T-helper 2 cell treated with Interferon-gamma antibody and Interleukin-4, amounts not matched to agents 5 μg/mL and 100 μg/mL, for 36 hours (primary cell): ENCODE results near the gene CD82.
A peak's percentile ranks its signal among the peaks of the same experiment; 100 is the strongest.

ENCODE experiments used
- DNase-seq: peaks from one replicate; pipeline ENCODE4 v3.0.0; 2021; ENCODE audit warnings: low spot score
- H3K27ac Mint-ChIP-seq: one replicate; pipeline ENCODE4 v1.8.0; 2021; ENCODE audit warnings: mild to moderate bottlenecking, mixed read lengths
- H3K27me3 Mint-ChIP-seq: one replicate; pipeline ENCODE4 v1.8.0; 2021; ENCODE audit warnings: low read depth, mixed read lengths
- H3K36me3 Mint-ChIP-seq: one replicate; pipeline ENCODE4 v1.8.0; 2021; ENCODE audit warnings: low read depth, mixed read lengths
- H3K4me1 Mint-ChIP-seq: one replicate; pipeline ENCODE4 v1.8.0; 2021; ENCODE audit warnings: low read depth, mixed read lengths
- H3K4me3 Mint-ChIP-seq: one replicate; pipeline ENCODE4 v1.8.0; 2022; ENCODE audit warnings: mild to moderate bottlenecking, moderate library complexity, mixed read lengths
- H3K9me3 Mint-ChIP-seq: one replicate; pipeline ENCODE4 v1.8.0; 2021; ENCODE audit warnings: mixed read lengths

The CD82 gene

DNA sequence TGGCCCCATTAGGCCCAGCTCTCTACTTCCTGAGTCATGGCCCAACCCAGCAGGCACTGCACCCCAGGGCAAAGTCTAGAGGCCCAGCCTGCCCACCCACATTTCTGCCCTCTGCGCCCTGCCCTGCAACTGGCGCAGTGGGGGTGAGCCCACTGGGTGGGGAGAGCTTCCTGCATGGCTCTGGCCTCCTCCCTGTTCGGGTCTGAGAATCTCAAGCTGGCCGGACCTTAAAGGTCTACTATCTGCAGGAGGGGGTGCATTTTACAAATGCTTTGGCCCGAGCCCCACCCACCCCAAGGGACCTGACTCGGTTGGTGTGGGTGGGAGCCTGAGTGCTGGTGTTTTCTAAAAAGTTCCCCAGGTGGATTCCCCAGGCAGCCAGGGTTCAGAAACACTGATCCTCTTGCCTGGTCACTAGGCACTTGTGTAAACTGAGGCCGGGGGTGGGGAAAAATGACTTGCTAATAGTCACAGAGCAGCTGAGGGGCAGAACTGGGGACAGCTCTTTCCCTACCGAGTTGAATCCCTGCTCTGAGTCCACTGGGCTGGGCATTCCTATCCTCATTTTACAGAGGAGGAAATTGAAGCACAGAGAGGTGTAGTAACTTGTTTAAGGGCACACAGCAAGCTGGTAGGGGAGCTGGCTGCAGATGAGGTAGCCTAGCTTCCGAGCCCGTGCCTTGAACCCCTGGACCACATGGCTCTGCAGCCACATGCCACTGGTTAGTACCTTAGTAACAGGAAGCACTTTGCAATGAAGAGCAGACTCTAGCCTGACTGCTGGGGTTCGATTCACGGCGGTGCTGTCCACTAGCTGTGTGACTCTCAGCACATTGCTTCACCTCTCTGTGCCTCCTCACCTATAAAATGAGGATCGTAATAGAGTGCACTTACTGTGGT, 36.3 kb downstream of the CD82 start:
- Mint-ChIP-seq H3K36me3 (peaks cover 52% of the 10 kb centered on the region), H3K4me1 (peaks cover 18% of the 10 kb centered on the region), H3K27me3 (no peaks in the 10 kb centered on the region), H3K9me3 (no peaks in the 10 kb centered on the region), H3K4me3 (no peak overlapping the region), H3K27ac (peak overlapping the region; percentile 15)
- DNase-seq = peak; percentile 49

DNA sequence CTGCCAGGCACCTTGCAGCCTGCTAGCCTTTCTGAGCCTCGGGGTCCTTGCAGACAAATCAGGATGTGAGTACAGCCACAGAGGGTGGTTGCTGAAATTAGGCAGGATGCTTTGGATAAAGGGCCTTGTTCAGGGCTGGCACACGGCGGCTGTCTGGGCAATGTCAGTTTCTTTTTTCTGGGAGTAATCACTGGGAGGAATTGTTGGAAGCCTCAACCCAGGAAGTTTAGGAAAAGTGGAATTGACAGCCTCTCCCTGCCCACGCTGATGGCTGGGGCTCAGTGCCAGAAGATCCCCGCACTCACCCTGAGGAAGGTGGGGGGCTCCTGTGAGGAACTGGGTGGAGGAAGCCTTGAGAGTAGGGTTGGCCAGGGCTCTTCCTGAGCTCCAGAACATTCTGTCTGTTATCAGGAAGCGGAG, 37.4 kb downstream of the CD82 start:
- no peaks in the 10 kb centered on the region for H3K9me3 Mint-ChIP-seq
- peaks cover 15% of the 10 kb centered on the region for H3K4me1 Mint-ChIP-seq
- peaks cover 58% of the 10 kb centered on the region for H3K36me3 Mint-ChIP-seq
- DNase-seq = no peak
- no peaks in the 10 kb centered on the region for H3K27me3 Mint-ChIP-seq
- H3K27ac Mint-ChIP-seq = no peak overlapping the region
- no peak overlapping the region for H3K4me3 Mint-ChIP-seq

DNA sequence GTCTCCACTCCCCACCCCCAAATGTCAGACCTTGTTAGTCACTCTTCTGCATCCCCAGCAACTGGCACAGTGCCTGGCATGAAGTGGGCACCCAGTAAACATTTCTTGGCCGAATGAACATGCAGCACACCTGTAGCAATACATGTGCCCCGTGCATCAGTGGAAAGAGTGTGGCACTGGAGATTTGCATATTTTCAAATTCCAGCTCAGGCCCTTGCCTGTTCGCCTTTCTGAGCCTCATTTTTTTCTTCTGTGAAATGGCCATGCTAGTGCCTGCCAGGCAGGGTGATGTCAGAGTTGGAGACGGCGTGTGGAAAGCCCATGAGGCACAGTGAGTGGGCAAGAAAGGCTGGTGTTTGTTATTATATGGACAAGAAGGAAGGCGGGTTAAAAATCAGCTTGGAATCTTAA, 38.7 kb downstream of the CD82 start:
- H3K9me3 Mint-ChIP-seq = no peaks in the 10 kb centered on the region
- peaks cover 60% of the 10 kb centered on the region for H3K36me3 Mint-ChIP-seq
- no peaks in the 10 kb centered on the region for H3K27me3 Mint-ChIP-seq
- no peak for DNase-seq
- peaks cover 24% of the 10 kb centered on the region for H3K4me1 Mint-ChIP-seq
- H3K27ac Mint-ChIP-seq = peak overlapping the region; percentile 42
- no peak overlapping the region for H3K4me3 Mint-ChIP-seq

DNA sequence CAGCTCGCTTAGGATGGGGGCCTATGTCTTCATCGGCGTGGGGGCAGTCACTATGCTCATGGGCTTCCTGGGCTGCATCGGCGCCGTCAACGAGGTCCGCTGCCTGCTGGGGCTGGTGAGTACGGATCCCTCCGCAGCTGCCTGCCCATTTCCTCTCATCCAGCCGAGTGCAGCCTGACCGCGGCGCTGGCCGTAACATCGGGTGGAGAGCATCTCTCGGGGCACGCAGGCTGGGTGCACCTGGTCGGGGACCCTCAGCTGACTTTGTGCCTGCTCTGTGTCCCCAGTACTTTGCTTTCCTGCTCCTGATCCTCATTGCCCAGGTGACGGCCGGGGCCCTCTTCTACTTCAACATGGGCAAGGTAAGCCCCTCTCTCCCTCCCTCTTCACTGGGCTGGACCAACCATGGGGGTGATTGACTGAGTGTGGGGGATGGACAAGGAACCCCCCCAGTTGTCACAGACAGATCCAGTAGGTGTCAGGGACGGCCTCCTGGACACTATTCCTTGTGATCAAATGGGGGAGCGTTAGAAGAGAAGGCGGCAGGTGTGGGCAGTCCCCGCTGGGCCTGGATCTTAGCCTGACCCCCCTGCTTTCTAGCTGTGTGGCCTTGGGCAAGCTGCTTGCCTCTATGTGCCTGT, 39.7 kb downstream of the CD82 start:
- no peaks in the 10 kb centered on the region for H3K27me3 Mint-ChIP-seq
- no peak for DNase-seq
- no peaks in the 10 kb centered on the region for H3K9me3 Mint-ChIP-seq
- peaks cover 62% of the 10 kb centered on the region for H3K36me3 Mint-ChIP-seq
- no peak overlapping the region for H3K4me3 Mint-ChIP-seq
- H3K4me1 Mint-ChIP-seq = peaks cover 34% of the 10 kb centered on the region
- H3K27ac Mint-ChIP-seq = no peak overlapping the region

DNA sequence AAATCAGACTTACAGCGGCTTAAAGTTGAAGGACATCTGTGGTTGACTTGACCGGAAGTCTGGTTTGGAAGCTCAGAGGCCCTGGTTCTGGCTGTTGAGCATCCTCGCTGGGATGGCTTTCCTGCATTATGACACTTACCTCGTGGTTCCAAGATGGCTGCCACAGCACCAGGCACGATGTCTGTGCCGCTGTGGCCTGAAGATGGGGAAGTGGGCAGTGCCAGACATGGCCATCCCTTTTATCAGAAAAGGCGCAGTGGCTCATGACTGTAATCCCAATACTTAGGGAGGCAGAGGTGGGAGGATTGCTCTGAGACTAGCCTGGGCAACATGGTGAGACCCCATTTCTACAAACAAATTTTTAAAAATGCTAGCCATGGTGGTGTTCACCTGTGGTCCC, 40.5 kb downstream of the CD82 start:
- no peak for DNase-seq
- peaks cover 34% of the 10 kb centered on the region for H3K4me1 Mint-ChIP-seq
- no peaks in the 10 kb centered on the region for H3K9me3 Mint-ChIP-seq
- peaks cover 63% of the 10 kb centered on the region for H3K36me3 Mint-ChIP-seq
- no peak overlapping the region for H3K27ac Mint-ChIP-seq
- no peak overlapping the region for H3K4me3 Mint-ChIP-seq
- no peaks in the 10 kb centered on the region for H3K27me3 Mint-ChIP-seq

DNA sequence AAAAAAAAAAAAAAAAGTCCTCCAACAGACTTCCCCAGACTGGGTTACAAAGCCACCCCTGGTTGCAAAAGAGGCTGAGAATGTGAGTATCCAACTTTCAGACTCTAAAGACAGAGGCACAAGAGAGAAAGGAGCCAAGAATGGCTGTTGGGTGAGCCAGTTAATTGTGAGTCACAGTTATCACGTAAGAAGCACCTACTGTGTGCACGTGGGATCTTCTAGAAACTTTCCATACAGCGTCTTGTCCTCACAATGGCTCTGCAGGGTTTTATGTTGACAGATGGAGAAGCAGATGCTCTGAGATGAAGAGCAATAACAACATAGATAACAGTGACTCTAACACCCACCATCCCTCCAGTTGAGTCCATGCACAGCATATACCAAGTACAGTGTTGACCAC, 41.0 kb downstream of the CD82 start:
- H3K36me3 Mint-ChIP-seq = peaks cover 63% of the 10 kb centered on the region
- peaks cover 36% of the 10 kb centered on the region for H3K4me1 Mint-ChIP-seq
- H3K27ac Mint-ChIP-seq = no peak overlapping the region
- DNase-seq = no peak
- H3K27me3 Mint-ChIP-seq = no peaks in the 10 kb centered on the region
- H3K9me3 Mint-ChIP-seq = no peaks in the 10 kb centered on the region
- no peak overlapping the region for H3K4me3 Mint-ChIP-seq

DNA sequence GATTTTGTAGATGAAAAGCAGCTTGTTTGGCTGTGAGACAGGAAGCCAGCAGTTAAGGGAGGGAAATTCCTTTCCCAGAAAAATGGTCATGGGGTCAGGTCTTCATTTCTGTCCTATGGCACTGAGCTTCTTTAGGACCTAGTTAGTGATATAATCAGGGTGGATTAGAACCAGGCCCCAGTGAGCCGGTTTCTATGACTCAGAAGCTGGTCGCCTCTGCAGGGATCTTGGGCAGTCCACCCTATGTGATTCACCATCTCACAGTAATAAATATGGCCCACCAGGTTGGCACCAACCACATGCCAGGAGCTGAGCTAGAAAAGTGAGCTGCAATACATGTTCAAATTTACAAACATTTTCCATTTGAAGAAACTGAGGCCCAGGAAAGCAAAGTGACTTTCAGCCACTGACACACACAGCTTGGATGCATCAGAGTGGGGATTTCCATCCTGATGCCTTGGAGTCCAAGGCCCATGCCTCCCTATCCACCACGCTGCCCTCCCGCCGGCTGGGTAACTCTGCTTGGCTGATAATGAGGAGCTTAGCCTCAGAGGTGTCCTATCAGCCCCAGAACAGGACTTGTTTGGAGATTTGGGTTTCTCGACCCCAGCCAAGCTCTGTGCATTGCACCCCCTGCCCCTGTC, 42.0 kb downstream of the CD82 start:
- Mint-ChIP-seq H3K27ac (no peak overlapping the region), H3K4me3 (no peak overlapping the region), H3K9me3 (no peaks in the 10 kb centered on the region), H3K4me1 (peaks cover 45% of the 10 kb centered on the region), H3K27me3 (no peaks in the 10 kb centered on the region), H3K36me3 (peaks cover 64% of the 10 kb centered on the region)
- DNase-seq = peak; percentile 23

DNA sequence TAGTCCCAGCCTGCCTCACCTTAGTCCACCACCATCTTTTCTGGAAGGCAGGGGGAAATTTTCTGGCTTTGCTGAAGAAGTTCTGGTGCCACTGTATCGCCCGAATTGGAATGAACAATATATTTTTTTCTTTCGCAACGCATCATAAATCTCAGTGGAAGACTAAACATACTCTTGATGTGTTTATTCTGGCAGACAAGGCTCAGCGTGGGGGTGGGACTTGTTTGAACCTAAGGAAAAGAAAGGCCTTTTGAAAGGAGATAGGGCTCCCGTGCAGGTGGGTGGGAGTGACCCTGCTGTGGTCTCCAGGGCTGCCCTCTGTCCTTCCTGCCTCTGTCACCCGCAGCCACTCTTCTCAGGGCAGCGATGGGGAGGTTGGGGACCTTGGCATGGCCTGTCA, 42.5 kb downstream of the CD82 start:
- no peak for DNase-seq
- Mint-ChIP-seq H3K36me3 (peaks cover 64% of the 10 kb centered on the region), H3K27me3 (no peaks in the 10 kb centered on the region), H3K4me3 (no peak overlapping the region), H3K4me1 (peaks cover 45% of the 10 kb centered on the region), H3K9me3 (no peaks in the 10 kb centered on the region), H3K27ac (peak overlapping the region; percentile 73)

DNA sequence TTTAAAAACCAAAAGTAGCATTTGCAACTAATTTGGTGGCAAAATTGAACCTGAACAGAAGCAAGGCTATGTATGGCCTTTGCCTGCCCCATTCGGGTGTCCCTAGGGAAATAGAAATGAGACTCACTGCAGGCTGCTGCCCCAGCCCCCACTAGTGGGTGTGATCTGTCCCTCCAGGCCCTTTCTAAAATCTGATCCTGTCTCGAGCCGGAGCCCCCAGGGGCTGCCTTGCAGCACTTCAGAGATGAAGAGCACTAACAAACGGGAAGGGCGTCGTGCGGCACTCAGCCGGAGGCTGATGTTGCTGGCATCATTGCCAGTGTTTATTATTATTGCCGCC, 43.2 kb downstream of the CD82 start:
- Mint-ChIP-seq H3K4me3 (peak overlapping the region; percentile 45), H3K4me1 (peaks cover 47% of the 10 kb centered on the region), H3K36me3 (peaks cover 63% of the 10 kb centered on the region), H3K27ac (peak overlapping the region; percentile 73), H3K9me3 (no peaks in the 10 kb centered on the region), H3K27me3 (no peaks in the 10 kb centered on the region)
- no peak for DNase-seq

DNA sequence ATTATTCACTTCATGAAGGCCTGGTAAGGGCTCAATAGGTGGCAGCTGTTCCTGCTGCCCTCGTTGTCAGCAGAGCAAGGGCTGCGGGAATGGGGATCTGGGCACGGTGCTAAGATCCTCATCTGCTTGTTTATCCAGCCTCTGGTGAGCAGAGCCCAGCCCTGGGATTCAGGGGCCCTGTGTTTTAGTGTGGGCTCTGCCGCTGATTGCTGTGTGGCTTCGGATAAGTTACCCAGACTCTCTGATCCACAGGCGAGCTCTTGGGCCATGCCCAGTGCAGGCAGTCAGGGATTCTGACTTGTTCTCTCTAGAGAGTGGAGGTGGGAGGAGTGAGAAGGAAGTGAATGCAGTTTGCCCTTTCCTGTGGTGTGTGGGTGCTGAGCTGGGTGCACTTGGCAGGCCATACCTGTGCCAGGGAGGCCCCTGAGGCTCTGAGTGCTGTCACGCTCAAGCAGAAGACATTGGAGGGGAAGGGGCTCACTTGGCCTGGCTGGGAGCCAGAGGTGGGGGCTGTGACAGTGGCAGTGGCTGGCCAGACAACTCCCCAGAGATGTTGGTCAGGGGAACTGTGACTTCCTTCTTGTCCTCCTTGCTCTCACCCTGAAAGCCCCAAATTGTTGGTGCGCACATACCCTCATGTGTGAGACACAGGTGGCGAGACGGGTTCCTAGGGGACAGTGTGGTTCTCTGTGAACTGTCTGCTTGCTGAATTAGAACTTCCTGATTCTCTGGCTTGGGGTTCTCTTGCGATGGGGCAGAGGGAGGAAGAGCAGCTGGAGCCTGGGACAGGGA, 43.7 kb downstream of the CD82 start:
- H3K36me3 Mint-ChIP-seq = peaks cover 61% of the 10 kb centered on the region
- peaks cover 49% of the 10 kb centered on the region for H3K4me1 Mint-ChIP-seq
- peak; percentile 24 for DNase-seq

DNA sequence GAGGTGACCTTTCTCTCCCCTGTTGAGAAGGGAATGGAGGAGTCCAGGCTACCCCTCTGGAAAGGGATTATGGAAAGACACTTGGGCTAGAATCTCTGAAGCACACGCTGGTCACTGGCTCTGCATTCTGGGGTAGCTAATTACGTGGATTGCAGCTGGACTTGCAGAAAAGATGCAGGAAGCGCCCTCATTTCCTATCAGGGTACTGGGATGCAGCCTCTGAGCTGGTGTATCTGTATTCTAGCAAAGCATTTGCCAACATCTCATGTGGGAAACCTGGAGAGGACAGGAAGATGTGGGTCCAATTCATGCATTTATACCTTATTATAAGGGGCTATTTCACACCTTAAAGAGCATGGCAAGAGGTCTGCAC, 44.3 kb downstream of the CD82 start:
- H3K36me3 Mint-ChIP-seq = peaks cover 60% of the 10 kb centered on the region
- H3K27me3 Mint-ChIP-seq = no peaks in the 10 kb centered on the region
- peaks cover 51% of the 10 kb centered on the region for H3K4me1 Mint-ChIP-seq
- DNase-seq = no peak
- H3K9me3 Mint-ChIP-seq = no peaks in the 10 kb centered on the region
- H3K27ac Mint-ChIP-seq = peak overlapping the region; percentile 87
- peak overlapping the region; percentile 41 for H3K4me3 Mint-ChIP-seq

More for the DNA sequence above, 43.7 kb downstream of the CD82 start:
- Mint-ChIP-seq H3K9me3 (no peaks in the 10 kb centered on the region), H3K4me3 (peak overlapping the region; percentile 41), H3K27ac (peak overlapping the region; percentile 87), H3K27me3 (no peaks in the 10 kb centered on the region)

DNA sequence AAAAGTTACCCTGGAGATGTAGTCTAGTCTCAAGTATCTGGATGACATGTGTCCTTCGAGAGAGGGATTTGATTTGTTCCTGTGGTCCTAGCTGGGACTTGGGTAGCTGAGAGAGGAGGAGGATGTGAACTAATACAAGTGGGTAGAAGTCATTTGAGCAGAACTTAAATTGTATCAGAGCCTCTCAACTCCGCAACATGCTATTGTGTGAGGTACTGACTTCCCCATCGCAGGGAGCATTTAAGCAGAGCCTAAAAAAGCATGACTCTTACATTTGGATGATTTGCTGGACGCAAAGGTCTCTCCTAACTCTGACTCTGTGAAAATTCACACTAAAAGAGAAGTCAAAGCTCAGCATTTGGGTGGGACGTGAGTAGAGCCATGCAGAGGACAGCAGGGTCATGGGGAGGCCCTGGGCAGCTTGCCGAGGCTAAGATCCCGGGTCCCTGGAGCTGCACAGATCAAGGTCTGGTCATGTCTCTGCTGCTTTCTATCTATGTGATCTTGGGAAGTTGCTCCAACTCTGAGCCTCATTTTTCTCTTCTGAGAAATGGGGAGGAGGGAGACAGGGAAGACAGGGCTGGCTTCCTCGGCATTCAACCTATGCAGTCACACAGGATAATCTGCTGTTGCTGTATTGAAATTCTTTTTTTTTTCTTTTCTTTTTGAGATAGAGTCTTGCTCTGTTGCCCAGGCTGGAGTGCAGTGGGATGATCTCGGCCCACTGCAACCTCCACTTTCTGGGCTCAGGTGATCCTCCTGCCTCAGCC, 44.9 kb downstream of the CD82 start:
- peak overlapping the region; percentile 87 for H3K27ac Mint-ChIP-seq
- no peak for DNase-seq
- peaks cover 55% of the 10 kb centered on the region for H3K4me1 Mint-ChIP-seq
- peaks cover 64% of the 10 kb centered on the region for H3K36me3 Mint-ChIP-seq
- no peaks in the 10 kb centered on the region for H3K9me3 Mint-ChIP-seq
- no peak overlapping the region for H3K4me3 Mint-ChIP-seq
- no peaks in the 10 kb centered on the region for H3K27me3 Mint-ChIP-seq

DNA sequence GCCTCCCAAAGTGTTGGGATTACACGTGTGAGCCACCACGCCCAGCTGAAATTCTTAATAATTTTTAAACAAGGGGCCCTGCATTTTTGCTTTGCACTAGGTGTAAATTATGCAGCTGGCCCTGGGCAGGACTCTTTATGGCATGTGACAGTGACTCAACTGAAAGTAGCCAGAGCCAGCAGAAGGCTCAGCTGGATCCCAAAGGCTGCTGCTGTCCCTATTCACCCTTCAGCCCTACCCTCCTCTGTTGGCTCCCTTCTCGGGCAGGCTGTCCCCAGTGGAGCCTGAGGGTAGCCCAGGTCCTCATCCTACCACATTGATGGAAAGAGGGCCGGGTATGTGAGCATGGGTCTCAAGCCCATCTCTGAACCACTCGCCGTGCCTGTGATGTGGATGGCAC, 45.6 kb downstream of the CD82 start:
- H3K4me1 Mint-ChIP-seq = peaks cover 61% of the 10 kb centered on the region
- DNase-seq = no peak
- peak overlapping the region; percentile 79 for H3K27ac Mint-ChIP-seq
- no peaks in the 10 kb centered on the region for H3K27me3 Mint-ChIP-seq
- H3K9me3 Mint-ChIP-seq = no peaks in the 10 kb centered on the region
- H3K4me3 Mint-ChIP-seq = no peak overlapping the region
- peaks cover 64% of the 10 kb centered on the region for H3K36me3 Mint-ChIP-seq
